ENCODE data around the gene FHIP1B. TPM values are rescaled to one million over a fixed set of nuclear protein-coding genes. Genes with fewer than 3 reads are reported as not detected.

The FHIP1B gene
- total RNA-seq, 1 experiment from 2014 or later = 42.8 TPM

- DNase-seq (ENCODE audit: low read depth, low spot score) (no peak), ATAC-seq (no peak)
- no peak overlapping the region for H3K4me3 ChIP-seq (ENCODE audit: low read depth in 2 of 2, low read length in 2 of 2)
- intact Hi-C loops (cut with micrococcal nuclease; ENCODE audit: unreplicated experiment) = no loop called here
- H3K27me3 ChIP-seq (ENCODE audit: control insufficient read depth, insufficient read depth, low read length) = no peaks in the 10 kb centered on the region
- BruUV-seq (replicated peaks) = no TSS peak
- ChIA-PET CTCF (interaction anchor here (0.6 kb wide), 1 partner anchor 49 kb away, joined by 3 read pairs; no protein-coding TSS in a partner anchor), POLR2A (no interaction called here)
- H3K36me3 ChIP-seq (ENCODE audit: control insufficient read depth, insufficient read depth, low read length) = no peaks in the 10 kb centered on the region; the same call in 1 of the 2 replicates
- no peak overlapping the region for H3K27ac ChIP-seq (ENCODE audit: low read length)
- TF ChIP-seq, protein P1, sequence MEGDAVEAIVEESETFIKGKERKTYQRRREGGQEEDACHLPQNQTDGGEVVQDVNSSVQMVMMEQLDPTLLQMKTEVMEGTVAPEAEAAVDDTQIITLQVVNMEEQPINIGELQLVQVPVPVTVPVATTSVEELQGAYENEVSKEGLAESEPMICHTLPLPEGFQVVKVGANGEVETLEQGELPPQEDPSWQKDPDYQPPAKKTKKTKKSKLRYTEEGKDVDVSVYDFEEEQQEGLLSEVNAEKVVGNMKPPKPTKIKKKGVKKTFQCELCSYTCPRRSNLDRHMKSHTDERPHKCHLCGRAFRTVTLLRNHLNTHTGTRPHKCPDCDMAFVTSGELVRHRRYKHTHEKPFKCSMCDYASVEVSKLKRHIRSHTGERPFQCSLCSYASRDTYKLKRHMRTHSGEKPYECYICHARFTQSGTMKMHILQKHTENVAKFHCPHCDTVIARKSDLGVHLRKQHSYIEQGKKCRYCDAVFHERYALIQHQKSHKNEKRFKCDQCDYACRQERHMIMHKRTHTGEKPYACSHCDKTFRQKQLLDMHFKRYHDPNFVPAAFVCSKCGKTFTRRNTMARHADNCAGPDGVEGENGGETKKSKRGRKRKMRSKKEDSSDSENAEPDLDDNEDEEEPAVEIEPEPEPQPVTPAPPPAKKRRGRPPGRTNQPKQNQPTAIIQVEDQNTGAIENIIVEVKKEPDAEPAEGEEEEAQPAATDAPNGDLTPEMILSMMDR (IDR thresholded peaks at IDR 0.05) = no peak
- no peak for TF ChIP-seq TCF7L2 (IDR thresholded peaks at IDR 0.05; ENCODE audit: low read depth, low read length)
- TF ChIP-seq POLR2AphosphoS5 (IDR thresholded peaks at IDR 0.05; ENCODE audit: low read depth, low read length) = no peak
- TF ChIP-seq REST (IDR thresholded peaks at IDR 0.05; ENCODE audit: insufficient read depth in 1 of 2, low read depth in 2 of 2, low read length in 1 of 2) = no peak
- TF ChIP-seq SIN3A (IDR thresholded peaks at IDR 0.05; ENCODE audit: borderline replicate concordance, insufficient read depth, low read depth, low read length) = no peak
- H3K4me1 ChIP-seq (ENCODE audit: control insufficient read depth, insufficient read depth, low read length) = no peaks in the 10 kb centered on the region
- in situ Hi-C loops (cut with HindIII; ENCODE audit: low pct_unique_long_range_greater_than_20kb, low sequenced_read_pairs) = no loop called here
- H3K9me3 ChIP-seq (ENCODE audit: control insufficient read depth, insufficient read depth, low read depth, low read length) = no peaks in the 10 kb centered on the region
Observed at GRCh38 chr11:6206456-6207180, 27.8 kb downstream of the FHIP1B start.

DNA sequence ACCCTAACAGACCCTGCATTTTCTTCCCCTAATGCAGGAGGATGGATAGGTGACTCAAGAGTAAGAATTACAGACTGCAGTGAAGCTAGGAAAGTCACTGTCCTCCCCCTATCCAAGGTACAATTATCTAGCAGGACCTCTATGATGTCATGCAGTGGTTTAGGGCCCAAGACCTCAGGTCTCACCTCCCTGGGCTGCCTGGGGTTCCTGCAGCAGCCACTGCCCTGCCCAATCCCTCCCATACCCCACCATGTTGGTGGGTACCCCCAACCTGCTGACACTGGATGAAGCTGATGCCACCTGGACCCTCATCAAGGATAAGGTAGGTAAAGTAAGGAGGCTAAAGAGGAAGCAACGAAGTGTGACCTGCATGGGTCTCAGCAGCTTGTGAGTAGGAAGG is 29.1 kb downstream of the FHIP1B start, which contains the start of gene C11orf42:
TSS of gene C11orf42 (plus strand) at position 192 of the 400 bp plus-strand sequence. CDS start at position 251, 59 bp downstream.
- no peaks in the 10 kb centered on the region; the same call in 1 of the 2 replicates for H3K36me3 ChIP-seq (ENCODE audit: control insufficient read depth, insufficient read depth, low read length)
- no peaks in the 10 kb centered on the region for H3K9me3 ChIP-seq (ENCODE audit: control insufficient read depth, insufficient read depth, low read depth, low read length)
- CTCF ChIA-PET = no interaction called here
- no peaks in the 10 kb centered on the region for H3K27me3 ChIP-seq (ENCODE audit: control insufficient read depth, insufficient read depth, low read length)
- no peak for DNase-seq (ENCODE audit: low read depth, low spot score)
- no TSS peak for BruUV-seq (replicated peaks)
- no peak for TF ChIP-seq POLR2AphosphoS5 (IDR thresholded peaks at IDR 0.05; ENCODE audit: low read depth, low read length)
- TF ChIP-seq, protein P1 (IDR thresholded peaks at IDR 0.05) = no peak
- no peak for TF ChIP-seq SIN3A (IDR thresholded peaks at IDR 0.05; ENCODE audit: borderline replicate concordance, insufficient read depth, low read depth, low read length)
- TF ChIP-seq REST (IDR thresholded peaks at IDR 0.05; ENCODE audit: insufficient read depth in 1 of 2, low read depth in 2 of 2, low read length in 1 of 2) = no peak
- no peak for TF ChIP-seq TCF7L2 (IDR thresholded peaks at IDR 0.05; ENCODE audit: low read depth, low read length)
- no peak for ATAC-seq
- no peak within 1 kb of the TSS for H3K27ac ChIP-seq (ENCODE audit: low read length)
- no peaks in the 10 kb centered on the region for H3K4me1 ChIP-seq (ENCODE audit: control insufficient read depth, insufficient read depth, low read length)
- intact Hi-C loops (cut with micrococcal nuclease; ENCODE audit: unreplicated experiment) (no loop called here), in situ Hi-C loops (cut with HindIII; ENCODE audit: low pct_unique_long_range_greater_than_20kb, low sequenced_read_pairs) (no loop called here)
- no peak within 1 kb of the TSS for H3K4me3 ChIP-seq (ENCODE audit: low read depth in 2 of 2, low read length in 2 of 2)
- POLR2A ChIA-PET = no interaction called here

Data from Panc1 (cell line).